Measurements from ENCODE around the gene CSDE1. TPM values are rescaled to one million over a fixed set of nuclear protein-coding genes. Genes with fewer than 3 reads are reported as not detected.

The CSDE1 gene
- total RNA-seq, 1 donor from 2014 or later, result 414 TPM

Other genes starting within 250 kb of the CSDE1 start
- 22.2 TPM for gene TRIM33, start 246.8 kb downstream of the CSDE1 start, total RNA-seq
- gene BCAS2, start 176.4 kb downstream of the CSDE1 start, total RNA-seq, result 31.1 TPM
- 41.4 TPM for gene DENND2C, start 87.9 kb downstream of the CSDE1 start, total RNA-seq
- gene AMPD1, start 62.4 kb downstream of the CSDE1 start, total RNA-seq, result not detected
- gene NRAS, start 41.2 kb downstream of the CSDE1 start, total RNA-seq, result 22.4 TPM
- gene SIKE1, start 22.7 kb upstream of the CSDE1 start, total RNA-seq, result 30.9 TPM
- gene SYCP1, start 96.9 kb upstream of the CSDE1 start, total RNA-seq, result not detected